ENCODE data around the gene PLBD1. TPM values are rescaled to one million over a fixed set of nuclear protein-coding genes. Genes with fewer than 3 reads are reported as not detected.

The PLBD1 gene
- total RNA-seq, 1 donor from 2014 or later: 26.1 TPM

GRCh38 chr12:14481201-14481600 lies 86.5 kb downstream of the PLBD1 start:
- TF ChIP-seq CTCF (IDR thresholded peaks at IDR 0.05; ENCODE audit: unreplicated experiment): no peak
- no peak for DNase-seq (ENCODE audit: low spot score, unreplicated experiment)
- Mint-ChIP-seq H3K4me3 (ENCODE audit: low read depth) (no peak overlapping the region), H3K9me3 (ENCODE audit: low read depth) (no peaks in the 10 kb centered on the region), H3K36me3 (ENCODE audit: insufficient read depth) (peaks cover 73% of the 10 kb centered on the region), H3K27ac (no peak overlapping the region), H3K4me1 (ENCODE audit: low read depth) (no peaks in the 10 kb centered on the region), H3K27me3 (no peaks in the 10 kb centered on the region)

GRCh38 chr12:14479004-14479403 lies 88.7 kb downstream of the PLBD1 start:
- no peak for TF ChIP-seq CTCF (IDR thresholded peaks at IDR 0.05; ENCODE audit: unreplicated experiment)
- peaks cover 76% of the 10 kb centered on the region for H3K36me3 Mint-ChIP-seq (ENCODE audit: insufficient read depth)
- H3K4me3 Mint-ChIP-seq (ENCODE audit: low read depth): no peak overlapping the region

GRCh38 chr12:14473707-14474287 lies 93.9 kb downstream of the PLBD1 start:
- H3K27ac Mint-ChIP-seq: peak overlapping the region; percentile 37
- H3K9me3 Mint-ChIP-seq (ENCODE audit: low read depth): peaks cover 54% of the 10 kb centered on the region
- H3K36me3 Mint-ChIP-seq (ENCODE audit: insufficient read depth): peaks cover 84% of the 10 kb centered on the region
- H3K4me3 Mint-ChIP-seq (ENCODE audit: low read depth): no peak overlapping the region
- TF ChIP-seq CTCF (IDR thresholded peaks at IDR 0.05; ENCODE audit: unreplicated experiment): no peak
- H3K4me1 Mint-ChIP-seq (ENCODE audit: low read depth): no peaks in the 10 kb centered on the region
- DNase-seq (ENCODE audit: low spot score, unreplicated experiment): no peak
- no peaks in the 10 kb centered on the region for H3K27me3 Mint-ChIP-seq

More at GRCh38 chr12:14479004-14479403, 88.7 kb downstream of the PLBD1 start:
- Mint-ChIP-seq H3K27ac (no peak overlapping the region), H3K9me3 (ENCODE audit: low read depth) (peaks cover 15% of the 10 kb centered on the region), H3K27me3 (no peaks in the 10 kb centered on the region), H3K4me1 (ENCODE audit: low read depth) (no peaks in the 10 kb centered on the region)
- no peak for DNase-seq (ENCODE audit: low spot score, unreplicated experiment)

- no peaks in the 10 kb centered on the region for H3K4me1 Mint-ChIP-seq (ENCODE audit: low read depth)
- no peak for DNase-seq (ENCODE audit: low spot score, unreplicated experiment)
- H3K9me3 Mint-ChIP-seq (ENCODE audit: low read depth): peaks cover 54% of the 10 kb centered on the region
- H3K27me3 Mint-ChIP-seq: no peaks in the 10 kb centered on the region
- TF ChIP-seq CTCF (IDR thresholded peaks at IDR 0.05; ENCODE audit: unreplicated experiment): no peak
- H3K4me3 Mint-ChIP-seq (ENCODE audit: low read depth): no peak overlapping the region
- peaks cover 82% of the 10 kb centered on the region for H3K36me3 Mint-ChIP-seq (ENCODE audit: insufficient read depth)
- no peak overlapping the region for H3K27ac Mint-ChIP-seq
Observed at GRCh38 chr12:14471497-14471896, 96.2 kb downstream of the PLBD1 start.

GRCh38 chr12:14460212-14460841 lies 107.4 kb downstream of the PLBD1 start:
- Mint-ChIP-seq H3K36me3 (ENCODE audit: insufficient read depth) (peaks cover 32% of the 10 kb centered on the region), H3K27ac (peak overlapping the region; percentile 29), H3K27me3 (no peaks in the 10 kb centered on the region), H3K4me1 (ENCODE audit: low read depth) (peaks cover 1% of the 10 kb centered on the region), H3K9me3 (ENCODE audit: low read depth) (no peaks in the 10 kb centered on the region), H3K4me3 (ENCODE audit: low read depth) (no peak overlapping the region)
- no peak for TF ChIP-seq CTCF (IDR thresholded peaks at IDR 0.05; ENCODE audit: unreplicated experiment)
- no peak for DNase-seq (ENCODE audit: low spot score, unreplicated experiment)
